Colon (tissue), 2 donors: ENCODE results near the gene KIAA1328.
"Not testable (repeated sequence)": the region's sequence is repeated elsewhere in the genome, so short reads cannot be mapped to it uniquely, and the experiment has no call there.

ENCODE experiments used
- FAIRE-seq: peaks from 2 replicates; lab custom pipeline; 2012; peaks lifted over from hg19 to GRCh38; lab: Jason Lieb, UNC
- donor health status: control.
- donor health status: control.

Gene KIAA1328

DNA sequence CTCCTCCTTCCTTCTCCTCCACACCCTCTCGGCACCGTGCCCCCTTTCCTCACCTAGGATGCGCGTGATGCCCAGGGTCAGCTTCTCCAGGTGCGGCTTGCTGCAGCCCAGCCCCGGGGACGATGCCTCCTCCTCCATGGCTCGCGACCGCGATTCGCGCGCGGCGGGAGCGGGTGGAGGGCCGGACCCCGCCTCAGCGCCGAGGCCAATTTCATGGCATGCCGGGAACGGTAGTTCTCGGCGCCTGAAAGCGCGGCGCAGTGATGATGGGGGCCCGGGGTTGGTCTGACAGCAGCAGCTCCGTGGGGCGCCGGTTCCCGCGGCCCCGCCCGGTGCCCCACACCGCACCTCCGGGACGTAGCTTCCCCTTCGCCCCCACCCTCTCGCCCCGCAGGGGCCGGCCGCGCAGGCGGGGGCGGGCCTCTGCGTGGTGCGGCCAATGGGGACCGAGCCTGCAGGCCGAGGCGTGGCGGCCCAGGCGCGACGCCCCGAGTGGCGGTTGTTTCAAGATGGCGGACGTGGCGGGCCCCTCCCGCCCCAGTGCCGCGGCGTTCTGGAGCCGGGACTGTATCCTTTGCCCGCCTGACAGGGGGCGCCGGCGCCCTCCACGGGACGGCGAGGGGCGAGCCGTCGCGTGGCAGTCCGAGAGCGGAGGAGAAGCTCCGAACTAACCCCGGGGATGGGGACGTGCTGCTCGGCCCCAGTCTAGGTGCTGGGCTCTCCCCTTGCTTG lies at the start of gene KIAA1328, which contains the start of gene TPGS2:
Gene KIAA1328, plus strand, starts transcription at position 498 of the 732 bp plus-strand sequence. Its CDS starts 12 bp downstream, at position 510.
Gene TPGS2, minus strand, starts transcription at position 373 of the 732 bp plus-strand sequence. Its CDS starts 235 bp downstream, at position 138.
- FAIRE-seq: no peak

DNA sequence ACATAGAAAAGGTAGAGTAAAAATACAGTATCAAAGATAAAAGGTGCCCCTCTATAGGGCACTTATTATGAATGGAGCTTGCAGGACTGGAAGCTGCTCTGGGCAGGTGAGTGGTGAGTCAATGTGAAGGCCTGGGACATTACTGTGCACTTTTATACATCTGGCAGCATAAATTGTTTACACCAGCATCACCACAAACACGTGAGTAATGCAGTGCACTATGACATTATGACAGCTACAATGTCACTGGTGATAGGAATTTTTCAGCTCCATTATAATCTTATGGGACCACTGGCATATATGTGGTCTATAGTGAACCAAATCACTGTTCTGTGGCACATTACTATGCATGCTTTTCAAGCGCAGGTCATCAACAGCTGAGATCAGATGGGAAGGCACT lies 48.2 kb upstream of the KIAA1328 start:
- no peak for FAIRE-seq

DNA sequence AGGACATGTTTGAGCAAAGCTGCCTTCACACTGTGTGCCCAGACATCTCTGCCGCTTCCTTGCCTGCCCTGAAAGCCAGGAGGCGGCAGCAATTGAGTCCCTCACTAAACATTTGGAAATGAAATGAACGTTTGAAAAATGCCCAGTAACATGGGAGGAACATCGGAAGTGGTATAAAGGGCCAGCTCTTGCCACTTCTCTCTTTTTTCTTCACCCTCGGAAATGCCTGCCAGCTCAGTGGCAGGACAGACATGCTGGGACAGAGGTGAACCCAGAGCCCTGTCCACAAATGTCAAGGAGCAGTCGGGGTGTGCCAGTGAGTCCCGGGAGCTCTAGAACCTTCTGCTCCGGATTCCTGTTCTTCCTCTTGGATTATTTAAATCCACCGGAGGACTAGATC lies 46.2 kb upstream of the KIAA1328 start:
- no peak for FAIRE-seq

DNA sequence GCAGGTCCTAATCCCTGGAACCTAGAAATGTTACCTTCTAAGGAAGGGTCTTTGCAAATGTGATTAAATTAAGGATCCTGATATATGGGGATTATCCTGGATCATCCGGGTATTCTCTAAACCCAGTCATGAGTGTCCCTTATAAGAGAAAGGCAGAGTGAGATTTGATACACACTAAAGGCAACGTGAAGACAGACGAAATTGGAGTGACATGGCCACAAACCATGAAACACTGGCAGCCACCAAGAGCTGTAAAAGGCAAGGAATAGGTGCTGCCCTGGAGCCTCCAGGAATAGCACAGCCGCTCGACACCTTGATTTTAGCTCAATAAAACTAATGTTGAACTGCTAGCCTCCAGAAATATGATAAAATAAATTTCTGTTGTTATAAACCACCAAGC lies 45.1 kb upstream of the KIAA1328 start:
- FAIRE-seq: no peak

DNA sequence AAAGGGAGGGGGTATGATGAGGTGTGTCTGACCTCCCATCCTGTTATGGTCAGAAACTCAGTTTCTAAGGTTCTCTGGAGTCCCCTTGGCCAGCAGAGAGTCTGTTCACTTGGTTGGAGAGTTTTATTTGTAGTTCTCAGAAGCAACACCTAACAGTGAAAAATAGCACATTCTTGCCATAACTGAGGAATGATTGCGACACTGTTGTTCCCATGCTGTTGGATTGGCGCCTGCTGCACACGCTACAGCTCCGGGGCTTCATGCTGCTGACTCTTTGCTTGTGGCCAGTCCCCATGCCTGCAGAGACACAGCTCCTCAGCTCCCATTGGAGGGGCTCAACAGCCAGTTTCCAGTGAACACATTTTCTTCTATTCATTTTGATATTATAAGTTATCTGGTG lies 42.2 kb upstream of the KIAA1328 start:
- no peak for FAIRE-seq

DNA sequence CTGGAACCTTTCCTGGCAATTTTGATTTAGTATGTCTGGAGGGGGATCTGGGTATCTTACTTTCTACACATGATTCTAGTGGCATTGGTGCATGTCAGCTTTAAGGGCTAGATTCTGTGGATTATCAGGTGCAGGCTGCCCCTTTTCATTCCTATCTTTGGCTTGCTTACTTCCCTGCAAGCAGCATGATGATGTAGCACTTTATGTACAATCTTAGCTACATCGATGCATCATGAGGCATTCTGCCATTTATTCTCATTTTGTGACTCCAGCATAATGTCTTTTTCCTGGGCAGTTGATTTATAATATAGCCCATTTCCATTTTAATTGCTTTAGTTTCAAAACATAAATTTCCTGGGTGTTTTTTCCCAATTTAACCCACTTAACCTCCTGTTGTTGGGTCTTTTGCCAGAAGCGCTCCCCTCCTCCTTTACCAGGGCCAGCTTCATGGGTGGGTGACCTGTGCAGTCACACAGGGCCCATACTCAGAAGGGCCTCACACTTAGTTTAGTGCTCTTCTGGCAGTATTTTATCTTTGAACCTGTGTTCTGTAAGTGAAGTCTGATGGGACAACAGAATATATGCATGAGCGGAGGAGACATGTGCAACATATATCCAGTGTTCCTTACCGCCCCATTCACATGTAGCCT lies 36.2 kb upstream of the KIAA1328 start:
- no peak for FAIRE-seq

DNA sequence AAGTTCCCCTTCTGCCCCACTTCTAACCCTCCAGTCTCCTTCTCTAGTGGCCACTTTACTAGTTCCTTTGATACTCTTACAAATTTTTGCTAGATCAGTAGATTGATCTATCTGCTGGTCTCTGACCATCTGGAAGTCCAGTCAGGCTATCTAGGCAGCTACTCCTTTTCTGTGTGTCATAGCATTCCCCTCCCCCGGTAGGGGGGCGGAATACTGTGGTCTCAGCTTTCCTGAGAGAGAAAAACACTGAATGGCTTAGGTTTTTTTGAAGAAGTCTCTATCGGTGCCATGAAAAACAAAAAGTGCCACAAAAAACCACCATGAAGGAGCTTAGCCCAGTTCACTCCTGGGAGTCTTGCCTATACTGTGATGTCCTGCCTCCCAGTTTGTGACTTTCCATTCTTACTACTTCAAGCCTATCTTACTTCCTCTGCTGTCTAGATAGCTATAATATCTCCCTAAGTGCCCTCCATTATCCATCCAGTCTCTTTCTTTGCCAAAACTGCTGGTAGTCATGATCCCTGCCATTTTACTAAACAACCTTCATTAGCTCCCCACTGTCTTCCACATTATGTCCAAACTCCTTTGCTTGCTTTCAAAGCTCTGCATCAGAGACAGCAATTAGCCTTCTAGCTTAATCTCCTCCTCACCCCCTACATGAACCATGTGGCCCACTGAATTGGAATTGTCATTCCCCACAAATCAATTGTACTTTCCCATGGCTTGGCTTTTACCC lies 30.0 kb upstream of the KIAA1328 start:
- no peak for FAIRE-seq

DNA sequence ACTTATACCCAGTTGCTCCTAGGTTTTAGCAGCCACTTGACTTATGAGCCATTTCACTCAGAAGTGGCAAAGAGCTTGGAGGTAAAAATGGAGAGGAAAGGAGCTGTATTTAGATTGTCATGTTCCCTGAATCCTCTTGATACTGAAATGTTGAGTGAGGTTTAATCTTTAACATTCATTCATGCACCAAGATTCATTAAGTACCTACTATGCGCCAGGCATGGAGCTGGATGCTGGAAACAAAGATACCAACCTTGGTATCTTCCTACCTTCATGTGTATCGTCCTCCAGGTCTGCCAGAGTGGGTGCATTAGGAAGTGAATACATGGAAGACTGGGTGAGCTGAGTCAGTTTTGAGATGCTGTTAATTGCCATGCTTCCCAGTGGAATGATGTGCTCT lies 23.8 kb upstream of the KIAA1328 start:
- no peak for FAIRE-seq

DNA sequence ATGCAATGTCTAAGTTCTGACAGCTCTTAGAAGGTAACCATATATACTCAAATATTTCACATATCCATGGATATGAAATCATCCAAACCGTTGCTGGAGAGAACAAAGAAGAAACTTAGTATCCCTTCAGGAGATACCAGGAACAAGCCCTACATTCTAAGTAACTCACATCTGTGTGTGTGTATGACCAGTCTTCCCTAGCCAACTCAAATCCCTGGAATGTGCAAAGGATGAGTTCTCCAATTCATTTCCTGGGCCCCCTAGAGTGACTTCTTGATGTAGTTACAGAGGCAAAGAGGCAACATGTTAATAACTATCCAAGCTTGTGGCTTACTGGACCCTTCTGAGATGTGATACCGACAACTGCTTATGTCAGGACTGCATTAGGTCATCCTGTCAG lies 20.2 kb upstream of the KIAA1328 start:
- no peak for FAIRE-seq

DNA sequence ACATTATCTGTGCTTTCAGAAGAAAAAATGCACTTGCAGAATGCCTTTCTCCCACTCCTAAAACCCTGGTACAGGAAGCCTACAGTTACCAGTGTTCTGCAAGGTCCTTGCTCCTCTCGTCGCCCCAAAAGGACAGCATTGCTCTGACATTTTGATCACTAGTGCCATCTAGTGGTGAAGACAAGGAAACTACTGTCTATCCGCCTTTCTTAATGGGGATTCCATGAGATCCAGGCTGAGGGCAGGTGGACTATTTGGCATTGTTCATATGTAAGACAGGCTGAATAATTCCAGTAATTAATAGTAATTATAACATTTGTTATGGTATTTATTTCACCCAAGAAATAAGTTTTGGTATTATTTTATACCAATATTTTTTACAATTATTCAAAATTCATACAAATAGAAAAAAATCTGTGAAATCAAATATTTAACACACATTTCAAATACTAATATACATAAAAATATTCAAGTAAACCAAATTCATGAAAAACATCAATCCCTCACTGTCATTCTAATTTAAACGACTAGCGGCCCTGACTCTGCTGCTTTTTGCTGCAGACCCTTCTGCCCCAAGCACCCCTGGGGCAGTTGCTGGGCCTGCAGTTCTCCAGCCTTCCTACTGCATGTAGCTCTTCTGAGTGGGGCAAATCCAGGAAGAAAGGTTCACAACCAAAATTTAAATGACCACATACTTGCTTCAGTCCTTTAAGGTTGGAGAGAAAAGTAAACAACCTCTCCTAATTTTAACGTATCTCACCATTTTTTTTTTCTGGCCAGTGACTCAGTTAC lies 19.1 kb upstream of the KIAA1328 start:
- no peak for FAIRE-seq

DNA sequence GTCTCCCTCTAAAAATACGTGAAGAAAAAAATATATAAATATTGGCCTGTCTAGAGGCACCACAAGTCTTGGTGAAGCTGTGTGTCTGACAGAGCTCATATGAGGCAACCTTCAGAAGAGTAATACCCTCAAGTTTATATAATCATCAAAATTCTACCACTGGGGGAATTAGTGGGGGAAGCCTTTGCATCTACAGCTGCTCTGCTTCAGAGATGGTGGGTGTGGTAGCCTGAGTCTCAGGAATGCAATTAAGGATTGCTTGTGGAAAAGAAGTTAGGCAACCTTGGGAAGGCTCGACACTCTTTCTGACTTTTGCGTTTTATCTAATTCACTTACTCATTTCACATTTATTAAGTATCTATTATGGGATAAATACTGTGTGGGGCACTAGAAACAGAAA lies 17.5 kb upstream of the KIAA1328 start:
- no peak for FAIRE-seq

DNA sequence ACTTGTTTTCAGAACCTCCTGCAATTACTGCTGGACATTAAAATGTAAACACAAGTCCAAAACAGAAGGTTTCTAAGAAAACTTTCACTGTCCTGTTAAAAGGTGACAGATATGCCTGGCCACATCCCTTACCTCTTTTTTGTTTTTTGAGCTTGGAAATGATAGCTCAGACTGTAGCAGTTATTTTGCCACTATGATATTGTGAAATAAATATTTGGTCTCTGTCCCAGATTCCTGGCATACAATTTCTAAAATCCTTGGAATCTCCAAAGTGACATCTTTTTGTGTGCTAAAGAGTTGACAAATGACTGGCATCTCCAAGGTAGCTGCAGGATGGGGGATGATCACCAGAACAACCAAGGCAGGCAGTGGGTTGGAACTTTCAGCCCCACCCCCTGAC lies 17.0 kb upstream of the KIAA1328 start:
- no peak for FAIRE-seq

DNA sequence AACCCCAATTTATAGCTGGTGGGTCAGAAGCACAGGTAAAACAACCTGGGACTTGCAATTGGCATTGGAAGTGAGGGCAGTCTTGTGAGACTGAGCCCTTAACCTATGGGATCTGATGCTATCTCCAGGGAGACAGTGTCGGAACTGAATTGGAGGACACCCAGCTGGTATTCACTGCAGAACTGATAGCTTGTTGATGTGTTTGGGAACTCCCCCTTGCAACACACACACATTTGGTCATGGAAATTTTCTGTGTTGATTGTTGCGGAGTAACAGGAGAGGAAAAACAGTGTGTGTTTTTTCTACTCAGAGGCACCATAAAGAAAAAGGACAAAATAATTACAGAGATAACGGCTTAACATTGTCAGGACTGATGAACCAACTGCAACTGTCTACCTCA lies 16.2 kb upstream of the KIAA1328 start:
- FAIRE-seq: no peak

DNA sequence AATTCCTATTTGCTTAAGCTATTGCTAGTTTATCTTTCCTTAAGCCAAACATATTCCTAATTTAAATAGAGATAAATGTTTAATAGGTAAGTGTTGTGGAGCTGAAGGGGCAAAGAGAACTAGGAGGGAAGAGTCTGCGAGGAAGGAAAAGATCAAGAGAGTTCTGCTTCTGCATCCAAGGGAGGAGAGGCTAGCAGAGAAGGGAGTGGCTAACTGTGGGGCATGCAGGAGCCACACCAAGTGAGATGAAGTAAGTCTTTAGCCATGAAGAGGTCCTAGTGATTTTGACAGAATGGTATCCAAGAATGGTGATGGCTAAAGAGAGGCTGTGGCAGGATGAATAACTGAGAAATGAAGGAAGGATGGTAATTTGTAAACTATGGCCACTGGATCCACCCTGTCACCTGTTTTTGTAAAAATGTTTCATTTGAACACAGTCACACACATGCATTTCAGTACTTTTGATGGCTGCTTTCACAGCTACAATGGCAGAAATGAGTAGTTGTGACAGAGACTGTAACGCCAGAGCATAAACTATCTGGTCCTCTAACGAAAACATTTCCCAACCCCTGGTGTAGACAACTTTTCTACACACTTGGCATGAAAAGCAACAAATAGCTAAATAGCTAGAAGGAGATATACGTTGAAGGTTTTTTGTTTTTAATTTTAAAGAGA lies 15.7 kb upstream of the KIAA1328 start:
- FAIRE-seq: no peak

DNA sequence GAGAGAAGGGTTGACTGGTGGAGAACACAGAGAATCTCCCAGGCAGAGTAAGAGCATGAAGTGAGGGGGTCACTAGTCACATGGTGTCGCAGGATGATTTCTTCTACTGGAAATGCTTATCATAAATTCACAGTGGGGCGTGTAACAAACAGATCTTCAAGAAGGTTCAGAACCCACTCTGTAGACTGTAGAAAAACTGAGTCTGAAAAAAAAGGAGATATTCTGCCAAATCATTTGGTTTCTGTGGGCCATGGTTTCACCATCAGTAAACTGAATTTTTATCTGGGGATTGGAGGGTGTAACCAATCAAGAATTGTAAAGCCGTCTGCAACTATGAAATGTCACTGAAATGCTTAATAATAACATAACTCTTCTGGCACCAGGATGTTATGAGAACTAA lies 15.1 kb upstream of the KIAA1328 start:
- no peak for FAIRE-seq

DNA sequence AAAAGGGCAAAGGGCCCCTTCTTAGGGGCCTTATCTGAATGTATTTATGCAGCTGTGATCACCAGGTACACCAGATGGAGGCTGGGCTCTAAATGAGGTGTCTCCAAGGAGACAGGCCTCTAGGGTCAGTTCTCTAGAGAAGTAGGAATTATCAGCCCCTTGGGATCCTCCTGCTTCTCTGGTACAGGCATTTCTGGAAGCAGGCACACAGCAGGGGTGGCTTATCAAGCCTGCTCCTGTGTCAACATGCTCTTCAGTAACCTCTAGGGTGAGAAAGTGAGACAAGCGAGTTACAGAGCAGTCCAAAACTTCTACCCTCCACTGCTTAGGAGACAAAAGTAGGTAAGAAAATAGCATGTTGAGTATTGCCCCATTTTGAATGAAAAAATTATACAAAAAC lies 13.9 kb upstream of the KIAA1328 start:
- FAIRE-seq: no peak

DNA sequence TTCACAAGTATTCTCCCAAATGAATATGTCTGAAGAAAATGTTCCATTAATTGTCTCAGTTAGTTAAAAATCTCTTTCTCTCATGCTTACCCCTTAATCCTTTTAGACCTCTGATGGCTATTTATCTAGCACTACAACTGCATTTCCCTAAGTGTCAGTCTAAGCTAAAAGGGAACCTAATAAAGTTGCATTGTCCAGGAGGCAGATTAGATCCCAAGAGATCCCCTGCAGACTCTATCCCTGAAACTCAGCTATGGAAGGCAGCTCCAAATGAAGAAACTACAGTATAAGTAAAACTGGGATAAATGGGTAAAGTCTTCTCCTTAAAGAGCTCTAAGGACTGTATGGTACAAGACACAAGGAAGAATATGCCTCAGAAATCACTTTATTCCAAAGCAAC lies 12.8 kb upstream of the KIAA1328 start:
- not testable (repeated sequence) for FAIRE-seq

DNA sequence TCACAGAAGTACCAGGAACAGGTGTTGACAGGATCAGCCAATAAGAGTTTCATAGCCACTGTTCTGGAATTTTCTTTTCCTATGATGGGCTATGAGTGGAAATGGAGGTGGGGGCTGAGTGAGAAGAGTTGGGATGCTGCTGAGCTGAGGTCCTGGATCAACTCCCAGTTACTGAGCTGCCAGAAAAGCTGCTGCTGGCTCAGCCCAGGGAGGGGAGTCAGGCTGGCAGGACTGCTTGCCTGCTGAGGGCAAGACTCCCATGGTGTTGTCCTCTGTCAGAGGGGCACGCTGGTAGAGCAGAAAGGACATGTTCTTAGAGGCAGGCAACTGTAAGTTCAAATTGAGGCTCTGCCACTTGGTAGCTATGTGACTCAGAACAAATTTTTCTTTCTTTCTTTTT lies 11.9 kb upstream of the KIAA1328 start:
- FAIRE-seq: no peak

DNA sequence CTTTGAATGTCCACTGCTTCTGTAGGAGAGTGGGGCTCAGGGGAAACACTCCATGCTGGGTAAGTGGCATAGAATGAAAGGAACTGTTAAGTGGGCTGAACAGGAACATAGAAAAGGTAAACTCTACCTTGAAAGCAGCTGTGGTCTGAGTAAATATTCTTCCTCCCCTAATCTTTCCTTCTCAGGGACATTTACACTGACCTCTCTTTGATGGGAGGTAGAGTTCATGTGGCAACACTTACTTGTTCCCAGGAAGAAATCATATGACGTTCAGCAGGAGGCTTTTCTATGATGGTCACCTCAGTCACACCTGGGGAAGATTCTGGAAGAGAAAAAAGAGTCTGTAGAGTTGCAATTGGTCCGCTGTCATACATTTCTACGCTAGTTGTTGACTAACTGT lies 10.3 kb upstream of the KIAA1328 start:
- no peak for FAIRE-seq

DNA sequence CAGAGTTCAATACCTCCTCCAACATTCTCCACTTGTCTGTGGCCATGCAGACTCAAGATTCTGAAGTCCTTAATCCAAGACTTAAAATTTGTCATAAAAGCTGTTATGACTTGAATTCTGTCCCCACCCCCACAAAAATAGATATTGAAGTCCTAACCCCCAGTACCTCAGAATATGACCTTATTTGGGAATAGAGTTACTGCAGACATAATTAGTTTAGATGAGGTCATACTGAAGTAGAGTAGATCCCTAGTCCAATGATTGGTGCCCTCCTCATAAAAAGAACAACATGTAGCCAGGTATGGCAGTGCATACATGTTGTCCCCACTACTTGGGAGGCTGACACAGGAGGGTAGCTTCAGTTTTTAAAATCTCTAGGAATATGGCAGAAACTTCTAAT lies 9.3 kb upstream of the KIAA1328 start:
- no peak for FAIRE-seq

DNA sequence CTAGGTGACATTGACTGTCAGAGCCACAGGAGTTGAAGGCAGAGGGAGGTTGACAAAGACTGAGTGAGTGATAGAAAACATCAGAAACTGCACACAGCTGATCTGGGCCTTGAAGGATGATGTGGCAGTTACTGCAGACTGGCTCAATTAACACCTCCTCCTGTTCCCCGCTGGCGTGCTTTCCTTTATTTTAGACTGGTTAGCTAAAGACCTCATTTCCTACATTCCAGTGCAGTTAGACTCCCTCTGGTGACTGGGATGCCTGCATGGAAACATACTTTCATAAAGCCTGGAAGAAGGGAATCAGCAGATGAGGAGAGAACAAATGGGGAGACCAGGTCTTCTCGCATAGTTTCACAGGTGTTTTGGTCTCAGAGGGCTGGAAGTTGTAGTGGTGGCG lies 7.2 kb upstream of the KIAA1328 start:
- FAIRE-seq: no peak

DNA sequence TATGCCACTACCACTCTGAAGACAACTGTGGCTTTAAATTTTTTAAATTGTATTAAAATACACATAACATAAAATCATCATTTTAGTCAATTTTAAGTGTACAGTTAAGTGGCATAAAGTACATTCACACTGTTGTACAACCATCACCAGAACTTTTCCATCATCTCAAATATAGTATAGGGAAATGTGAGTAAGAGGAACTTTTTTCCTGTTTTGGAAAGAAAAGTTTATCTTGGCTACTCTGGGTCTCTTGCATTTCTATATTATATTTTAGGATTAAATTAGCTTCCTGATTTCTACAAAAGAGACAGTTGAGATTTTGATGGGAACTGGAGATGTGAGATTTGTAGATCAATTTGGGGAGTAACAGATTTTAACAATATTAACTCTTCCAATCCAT lies 3.4 kb upstream of the KIAA1328 start:
- FAIRE-seq: no peak
